Astrocyte (in vitro differentiated cells and primary cell): ENCODE data around the gene BHLHA9. TPM values are rescaled to one million over a fixed set of nuclear protein-coding genes. Genes with fewer than 3 reads are reported as not detected.
"Not testable (repeated sequence)": the region's sequence is repeated elsewhere in the genome, so short reads cannot be mapped to it uniquely, and the experiment has no call there.

ENCODE experiments used
- DNase-seq: peaks from one replicate; pipeline ENCODE4 v3.0.0-alpha.2; 2010; ENCODE audit warnings: low read depth
- FAIRE-seq: peaks from 2 replicates; lab custom pipeline; 2011; peaks lifted over from hg19 to GRCh38; lab: Jason Lieb, UNC
- H2AFZ ChIP-seq: 2 replicates; pipeline ENCODE4 v1.6.0; 2012; ENCODE audit warnings: low read depth, low read length, inconsistent platforms
- H3K27ac ChIP-seq: 2 replicates; pipeline ENCODE4 v1.5.1; 2011; ENCODE audit warnings: low read depth, low read length, inconsistent platforms
- H3K27me3 ChIP-seq: 2 replicates; pipeline ENCODE4 v1.6.0; 2011; ENCODE audit warnings: low read length, inconsistent platforms; ENCODE audit not compliant: insufficient read depth
- H3K36me3 ChIP-seq: 2 replicates; pipeline ENCODE4 v1.5.1; 2011; ENCODE audit warnings: low read length, inconsistent platforms; ENCODE audit not compliant: insufficient read depth
- H3K4me1 ChIP-seq: 2 replicates; pipeline ENCODE4 v1.5.1; 2011; ENCODE audit warnings: low read length, inconsistent platforms; ENCODE audit not compliant: insufficient read depth
- H3K4me2 ChIP-seq: 2 replicates; pipeline ENCODE4 v1.6.0; 2012; ENCODE audit warnings: low read length, inconsistent platforms
- H3K4me3 ChIP-seq: 2 replicates; pipeline ENCODE4 v1.5.1; 2011; ENCODE audit warnings: low read depth, mild to moderate bottlenecking, low read length, inconsistent platforms; ENCODE audit not compliant: insufficient read depth
- H3K79me2 ChIP-seq: 2 replicates; pipeline ENCODE4 v1.6.0; 2012; ENCODE audit warnings: mild to moderate bottlenecking, low read length, inconsistent platforms; ENCODE audit not compliant: insufficient read depth
- H3K9ac ChIP-seq: 2 replicates; pipeline ENCODE4 v1.6.0; 2012; ENCODE audit warnings: mild to moderate bottlenecking, low read length, inconsistent platforms
- H3K9me3 ChIP-seq: 2 replicates; pipeline ENCODE4 v1.5.1; 2012; ENCODE audit warnings: low read depth, mild to moderate bottlenecking, low read length, inconsistent platforms; ENCODE audit not compliant: insufficient read depth
- H4K20me1 ChIP-seq: 2 replicates; pipeline ENCODE4 v1.6.0; 2012; ENCODE audit warnings: low read length, inconsistent platforms; ENCODE audit not compliant: insufficient read depth
- H3K27ac Mint-ChIP-seq: one replicate; pipeline ENCODE4 v1.8.0; 2021; ENCODE audit warnings: mild to moderate bottlenecking, mixed read lengths; ENCODE audit not compliant: unreplicated experiment
- H3K27me3 Mint-ChIP-seq: one replicate; pipeline ENCODE4 v1.8.0; 2021; ENCODE audit warnings: low read depth, mixed read lengths; ENCODE audit not compliant: unreplicated experiment
- H3K36me3 Mint-ChIP-seq: one replicate; pipeline ENCODE4 v1.8.0; 2021; ENCODE audit warnings: low read depth, mixed read lengths; ENCODE audit not compliant: unreplicated experiment
- H3K4me1 Mint-ChIP-seq: one replicate; pipeline ENCODE4 v1.8.0; 2021; ENCODE audit warnings: low read depth, mixed read lengths; ENCODE audit not compliant: unreplicated experiment
- H3K4me3 Mint-ChIP-seq: one replicate; pipeline ENCODE4 v1.8.0; 2021; ENCODE audit warnings: mild to moderate bottlenecking, moderate library complexity, mixed read lengths; ENCODE audit not compliant: unreplicated experiment
- H3K9me3 Mint-ChIP-seq: one replicate; pipeline ENCODE4 v1.8.0; 2021; ENCODE audit warnings: mild to moderate bottlenecking, mixed read lengths; ENCODE audit not compliant: unreplicated experiment
- CTCF ChIP-seq: IDR thresholded peaks from 2 replicates; pipeline ENCODE4 v1.5.1; 2011; ENCODE audit warnings: low read depth, mild to moderate bottlenecking, inconsistent platforms, low read length, moderate library complexity; ENCODE audit not compliant: insufficient read depth
- EZH2 ChIP-seq: IDR thresholded peaks from 2 replicates; pipeline ENCODE4 v1.6.1; 2012; ENCODE audit warnings: mild to moderate bottlenecking, low read length, inconsistent platforms; ENCODE audit not compliant: insufficient read depth
- total RNA-seq: library from RNA; stranded (reverse); gene quantifications from 2 replicates; pipeline ENCODE4 v1.2.1, GENCODE V29; 2021

The BHLHA9 gene
- total RNA-seq, 1 donor from 2014 or later, result not detected

GRCh38 chr17:1234455-1234854, 35.8 kb upstream of the BHLHA9 start:
- H3K4me1 Mint-ChIP-seq, result peaks cover 4% of the 10 kb centered on the region
- DNase-seq (no peak), FAIRE-seq (no peak)
- Histone ChIP-seq H3K27me3 (peaks cover 16% of the 10 kb centered on the region), H3K4me2 (no peak overlapping the region), H4K20me1 (no peaks in the 10 kb centered on the region), H3K4me1 (peaks cover 6% of the 10 kb centered on the region), H3K79me2 (no peaks in the 10 kb centered on the region), H3K4me3 (no peak overlapping the region), H3K36me3 (no peaks in the 10 kb centered on the region), H2AFZ (no peak overlapping the region), H3K27ac (no peak overlapping the region), H3K9ac (no peak overlapping the region), H3K9me3 (no peaks in the 10 kb centered on the region)
- H3K9me3 Mint-ChIP-seq, result peaks cover 3% of the 10 kb centered on the region
- peaks cover 37% of the 10 kb centered on the region for H3K27me3 Mint-ChIP-seq
- peak overlapping the region; percentile 42 for H3K27ac Mint-ChIP-seq
- H3K36me3 Mint-ChIP-seq, result no peaks in the 10 kb centered on the region
- TF ChIP-seq CTCF (no peak), EZH2 (no peak)
- no peak overlapping the region for H3K4me3 Mint-ChIP-seq

GRCh38 chr17:1237471-1237870, 32.8 kb upstream of the BHLHA9 start:
- H3K36me3 ChIP-seq, result no peaks in the 10 kb centered on the region
- no peak overlapping the region for H3K9ac ChIP-seq
- no peak overlapping the region for H3K4me3 ChIP-seq
- DNase-seq, result no peak
- H3K27ac ChIP-seq, result no peak overlapping the region
- no peak overlapping the region for H2AFZ ChIP-seq
- no peak for FAIRE-seq
- no peaks in the 10 kb centered on the region for H3K9me3 ChIP-seq
- Mint-ChIP-seq H3K36me3 (no peaks in the 10 kb centered on the region), H3K27ac (no peak overlapping the region), H3K4me3 (no peak overlapping the region), H3K4me1 (peaks cover 4% of the 10 kb centered on the region), H3K9me3 (no peaks in the 10 kb centered on the region), H3K27me3 (peaks cover 34% of the 10 kb centered on the region)
- no peaks in the 10 kb centered on the region for H3K79me2 ChIP-seq
- no peak overlapping the region for H3K4me2 ChIP-seq
- H4K20me1 ChIP-seq, result no peaks in the 10 kb centered on the region
- no peaks in the 10 kb centered on the region for H3K27me3 ChIP-seq
- TF ChIP-seq EZH2 (no peak), CTCF (no peak)
- H3K4me1 ChIP-seq, result peaks cover 4% of the 10 kb centered on the region

GRCh38 chr17:1239210-1239609, 31.0 kb upstream of the BHLHA9 start:
- peaks cover 4% of the 10 kb centered on the region for H3K4me1 Mint-ChIP-seq
- TF ChIP-seq CTCF, result no peak
- no peak for TF ChIP-seq EZH2
- no peaks in the 10 kb centered on the region for H4K20me1 ChIP-seq
- no peaks in the 10 kb centered on the region for H3K36me3 ChIP-seq
- H3K9ac ChIP-seq, result no peak overlapping the region
- no peak overlapping the region for H3K4me2 ChIP-seq
- no peaks in the 10 kb centered on the region for H3K9me3 Mint-ChIP-seq
- H3K79me2 ChIP-seq, result no peaks in the 10 kb centered on the region
- H3K27ac Mint-ChIP-seq, result peak overlapping the region; percentile 62
- H3K27me3 ChIP-seq, result no peaks in the 10 kb centered on the region
- H2AFZ ChIP-seq, result no peak overlapping the region
- H3K9me3 ChIP-seq, result no peaks in the 10 kb centered on the region
- no peak overlapping the region for H3K4me3 ChIP-seq
- no peak overlapping the region for H3K4me3 Mint-ChIP-seq
- FAIRE-seq (no peak), DNase-seq (peak; percentile 87)
- H3K27ac ChIP-seq, result peak overlapping the region; percentile 47
- H3K36me3 Mint-ChIP-seq, result no peaks in the 10 kb centered on the region
- peaks cover 26% of the 10 kb centered on the region for H3K27me3 Mint-ChIP-seq
- no peaks in the 10 kb centered on the region for H3K4me1 ChIP-seq

GRCh38 chr17:1240426-1240825, 29.8 kb upstream of the BHLHA9 start:
- H4K20me1 ChIP-seq, H3K9me3 Mint-ChIP-seq, H3K4me3 ChIP-seq, H3K4me2 ChIP-seq, H3K4me3 Mint-ChIP-seq, H3K4me1 Mint-ChIP-seq, H2AFZ ChIP-seq, H3K27ac ChIP-seq, H3K27me3 ChIP-seq, H3K4me1 ChIP-seq, H3K9ac ChIP-seq, H3K27ac Mint-ChIP-seq, DNase-seq, H3K36me3 ChIP-seq, H3K79me2 ChIP-seq, H3K36me3 Mint-ChIP-seq, H3K9me3 ChIP-seq, FAIRE-seq: not testable (repeated sequence)
- peaks cover 22% of the 10 kb centered on the region for H3K27me3 Mint-ChIP-seq
